ENCODE measurements around the gene ANO6. TPM values are rescaled to one million over a fixed set of nuclear protein-coding genes. Genes with fewer than 3 reads are reported as not detected.

ANO6 gene
- total and polyA plus RNA-seq, 2 donors (not counting 1 experiment from before 2014, with no cell fraction given): 6.6 to 19.5 TPM

- POLR2A ChIA-PET: interaction anchor here (1.0 kb wide), 1 partner anchor 511 kb away, joined by 3 read pairs; no protein-coding TSS in a partner anchor
- peak overlapping the region; percentile 63 to 93 (median 82) for H3K4me3 ChIP-seq (ENCODE audit: control extremely low read depth in 1 of 5, extremely low read depth in 1 of 5, insufficient read depth in 1 of 5, low read depth in 2 of 5, low read length in 4 of 5)
- H4K20me1 ChIP-seq (ENCODE audit: control insufficient read depth, insufficient read depth, low read length, poor library complexity, severe bottlenecking): peaks cover 7% of the 10 kb centered on the region
- H3K27ac ChIP-seq (ENCODE audit: low read length in 2 of 2): peak overlapping the region in 1 of 2 donors; percentile 37
- intact Hi-C loops (cut with micrococcal nuclease): loop anchor here (1.0 to 10.0 kb wide), 4 partner anchors 510 to 1460 kb away; partner anchors contain the start of genes IRAK4, PUS7L and SCAF11
- TF ChIP-seq EZH2 (IDR thresholded peaks at IDR 0.05; ENCODE audit: borderline replicate concordance, insufficient read depth, low read depth, low read length, poor library complexity, severe bottlenecking) (no peak), CTCF (IDR thresholded peaks at IDR 0.05) (no peak)
- H3K27me3 ChIP-seq (replicated peaks in 1 of 4; ENCODE audit: control extremely low read depth in 1 of 4, control insufficient read depth in 3 of 4, insufficient read depth in 4 of 4, low read length in 3 of 4): no peaks in the 10 kb centered on the region
- peaks cover 38% of the 10 kb centered on the region for H3K79me2 ChIP-seq (ENCODE audit: control insufficient read depth, insufficient read depth, low read length)
- H3K4me1 ChIP-seq (ENCODE audit: control insufficient read depth in 2 of 2, insufficient read depth in 2 of 2, low read length in 2 of 2): peaks cover 14% of the 10 kb centered on the region in 2 donors
- ATAC-seq (ENCODE audit: low read depth) (no peak), DNase-seq (no peak)
- H3K9ac ChIP-seq (ENCODE audit: low read length): peak overlapping the region; percentile 75
- no peaks in the 10 kb centered on the region for H3K9me3 ChIP-seq (ENCODE audit: control extremely low read depth in 1 of 3, control insufficient read depth in 2 of 3, insufficient read depth in 1 of 3, low read length in 2 of 3)
- no peaks in the 10 kb centered on the region for H3K27me3 Mint-ChIP-seq
- H3K36me3 ChIP-seq (replicated peaks in 1 of 2; ENCODE audit: control extremely low read depth in 1 of 2, control insufficient read depth in 1 of 2, extremely low read depth in 1 of 2, insufficient read depth in 2 of 2, low read length in 1 of 2): no peaks in the 10 kb centered on the region
- no peaks in the 10 kb centered on the region for H3K9me3 Mint-ChIP-seq (ENCODE audit: insufficient read depth)
- peak overlapping the region; percentile 71 for H2AFZ ChIP-seq (ENCODE audit: insufficient read depth, low read depth, low read length, poor library complexity, severe bottlenecking)
- H3K4me3 Mint-ChIP-seq: peak overlapping the region; percentile 96
- CTCF ChIA-PET: interaction anchor here (1.0 kb wide), 1 partner anchor 46 kb away, joined by 3 read pairs; no protein-coding TSS in a partner anchor
- H3K4me1 Mint-ChIP-seq: peaks cover 49% of the 10 kb centered on the region
- WGBS (ENCODE audit: insufficient coverage): 0% methylated on average over 4 of the region's 9 CpGs
- H3K4me2 ChIP-seq (replicated peaks; ENCODE audit: low read depth, low read length, poor library complexity, severe bottlenecking): peak overlapping the region; percentile 83
- H3K27ac Mint-ChIP-seq: peak overlapping the region; percentile 59
Measured at GRCh38 chr12:45216983-45217485, 1.1 kb downstream of the ANO6 start.

GRCh38 chr12:45217846-45218245 is 2.0 kb downstream of the ANO6 start:
- Histone ChIP-seq H2AFZ (ENCODE audit: insufficient read depth, low read depth, low read length, poor library complexity, severe bottlenecking) (no peak overlapping the region), H3K4me1 (ENCODE audit: control insufficient read depth in 2 of 2, insufficient read depth in 2 of 2, low read length in 2 of 2) (peaks cover 14% of the 10 kb centered on the region in 2 donors), H3K9me3 (ENCODE audit: control extremely low read depth in 1 of 3, control insufficient read depth in 2 of 3, insufficient read depth in 1 of 3, low read length in 2 of 3) (no peaks in the 10 kb centered on the region), H3K4me3 (ENCODE audit: control extremely low read depth in 1 of 5, extremely low read depth in 1 of 5, insufficient read depth in 1 of 5, low read depth in 2 of 5, low read length in 4 of 5) (no peak overlapping the region), H3K79me2 (ENCODE audit: control insufficient read depth, insufficient read depth, low read length) (peaks cover 41% of the 10 kb centered on the region), H3K27me3 (replicated peaks in 1 of 4; ENCODE audit: control extremely low read depth in 1 of 4, control insufficient read depth in 3 of 4, insufficient read depth in 4 of 4, low read length in 3 of 4) (no peaks in the 10 kb centered on the region), H3K4me2 (replicated peaks; ENCODE audit: low read depth, low read length, poor library complexity, severe bottlenecking) (peak overlapping the region; percentile 83), H3K9ac (ENCODE audit: low read length) (no peak overlapping the region), H3K27ac (ENCODE audit: low read length in 2 of 2) (no peak overlapping the region), H4K20me1 (ENCODE audit: control insufficient read depth, insufficient read depth, low read length, poor library complexity, severe bottlenecking) (peaks cover 12% of the 10 kb centered on the region), H3K36me3 (replicated peaks in 1 of 2; ENCODE audit: control extremely low read depth in 1 of 2, control insufficient read depth in 1 of 2, extremely low read depth in 1 of 2, insufficient read depth in 2 of 2, low read length in 1 of 2) (no peaks in the 10 kb centered on the region)
- ATAC-seq (ENCODE audit: low read depth) (no peak), DNase-seq (no peak)
- ChIA-PET POLR2A (interaction anchor here (1.0 kb wide), 1 partner anchor 510 kb away, joined by 3 read pairs; no protein-coding TSS in a partner anchor), CTCF (no interaction called here)
- intact Hi-C loops (cut with micrococcal nuclease): loop anchor here (5.0 to 10.0 kb wide), 3 partner anchors 777 to 1461 kb away; partner anchors contain the start of genes IRAK4, PUS7L and SCAF11
- Mint-ChIP-seq H3K4me1 (peaks cover 50% of the 10 kb centered on the region), H3K27me3 (no peaks in the 10 kb centered on the region), H3K4me3 (peak overlapping the region; percentile 96), H3K9me3 (ENCODE audit: insufficient read depth) (no peaks in the 10 kb centered on the region), H3K27ac (no peak overlapping the region)
- no CpG with 5 or more reads among the region's 2 CpGs for WGBS (ENCODE audit: insufficient coverage)
- TF ChIP-seq CTCF (IDR thresholded peaks at IDR 0.05) (no peak), EZH2 (IDR thresholded peaks at IDR 0.05; ENCODE audit: borderline replicate concordance, insufficient read depth, low read depth, low read length, poor library complexity, severe bottlenecking) (no peak)

Data from B cell (primary cell).